ENCODE data around the gene TTN. TPM values are rescaled to one million over a fixed set of nuclear protein-coding genes. Genes with fewer than 3 reads are reported as not detected.

TTN gene
- total and polyA plus RNA-seq, 2 experiments from 2014 or later: 12.5 to 15.7 TPM

GRCh38 chr2:178732913-178733312 is 74.3 kb downstream of the TTN start:
- no peaks in the 10 kb centered on the region for H3K36me3 ChIP-seq (ENCODE audit: insufficient read depth)
- no peak overlapping the region for H2AFZ ChIP-seq
- no peak overlapping the region for H3K27ac Mint-ChIP-seq
- no peaks in the 10 kb centered on the region for H3K9me2 ChIP-seq (ENCODE audit: insufficient read depth)
- no peaks in the 10 kb centered on the region for H4K20me1 ChIP-seq (replicated peaks; ENCODE audit: insufficient read depth)
- no peaks in the 10 kb centered on the region for H3K4me1 ChIP-seq (ENCODE audit: insufficient read depth)
- no peaks in the 10 kb centered on the region for H3K27me3 Mint-ChIP-seq (ENCODE audit: insufficient read depth, low read depth, poor library complexity)
- H3K4me2 ChIP-seq: no peak overlapping the region
- no peak overlapping the region for H3K4me3 Mint-ChIP-seq
- H3K4me1 Mint-ChIP-seq: no peaks in the 10 kb centered on the region
- H3K27me3 ChIP-seq (ENCODE audit: insufficient read depth): no peaks in the 10 kb centered on the region
- no peaks in the 10 kb centered on the region for H3K9me3 Mint-ChIP-seq
- H3K36me3 Mint-ChIP-seq (ENCODE audit: low read depth): no peaks in the 10 kb centered on the region; the same call in 2 of the 3 replicates
- no peak overlapping the region for H3K4me3 ChIP-seq
- no peaks in the 10 kb centered on the region for H3F3A ChIP-seq (replicated peaks; ENCODE audit: low read depth)
- no peaks in the 10 kb centered on the region for H3K79me2 ChIP-seq (replicated peaks; ENCODE audit: insufficient read depth)
- DNase-seq (ENCODE audit: low spot score): no peak
- no peak for ATAC-seq
- H3K27ac ChIP-seq (ENCODE audit: low read depth): no peak overlapping the region
- TF ChIP-seq ZNF462 (CRISPR knock-in tag; IDR thresholded peaks at IDR 0.05) (no peak), CREB1 (CRISPR knock-in tag; IDR thresholded peaks at IDR 0.05; ENCODE audit: low read depth) (no peak)

GRCh38 chr2:178731300-178731699 is 75.9 kb downstream of the TTN start:
- H3K27ac ChIP-seq (ENCODE audit: low read depth): no peak overlapping the region
- H3K27me3 ChIP-seq (ENCODE audit: insufficient read depth): no peaks in the 10 kb centered on the region
- no peaks in the 10 kb centered on the region for H3K79me2 ChIP-seq (replicated peaks; ENCODE audit: insufficient read depth)
- H3K27ac Mint-ChIP-seq: no peak overlapping the region
- H3K27me3 Mint-ChIP-seq (ENCODE audit: insufficient read depth, low read depth, poor library complexity): no peaks in the 10 kb centered on the region
- H3K4me3 Mint-ChIP-seq: no peak overlapping the region
- DNase-seq (ENCODE audit: low spot score) (no peak), ATAC-seq (no peak)
- no peaks in the 10 kb centered on the region; the same call in 2 of the 3 replicates for H3K36me3 Mint-ChIP-seq (ENCODE audit: low read depth)
- no peaks in the 10 kb centered on the region for H3F3A ChIP-seq (replicated peaks; ENCODE audit: low read depth)
- H3K4me1 ChIP-seq (ENCODE audit: insufficient read depth): no peaks in the 10 kb centered on the region
- H4K20me1 ChIP-seq (replicated peaks; ENCODE audit: insufficient read depth): no peaks in the 10 kb centered on the region
- H3K4me2 ChIP-seq: no peak overlapping the region
- H3K36me3 ChIP-seq (ENCODE audit: insufficient read depth): no peaks in the 10 kb centered on the region
- H3K4me1 Mint-ChIP-seq: no peaks in the 10 kb centered on the region
- H3K4me3 ChIP-seq: no peak overlapping the region
- H3K9me2 ChIP-seq (ENCODE audit: insufficient read depth): no peaks in the 10 kb centered on the region
- H3K9me3 Mint-ChIP-seq: no peaks in the 10 kb centered on the region
- H2AFZ ChIP-seq: no peak overlapping the region
- TF ChIP-seq NANOG (IDR thresholded peaks at IDR 0.05; ENCODE audit: borderline replicate concordance) (no peak), ZNF462 (CRISPR knock-in tag; IDR thresholded peaks at IDR 0.05) (no peak), JUNB (IDR thresholded peaks at IDR 0.05; ENCODE audit: unreplicated experiment) (no peak), CREB1 (CRISPR knock-in tag; IDR thresholded peaks at IDR 0.05; ENCODE audit: low read depth) (no peak)
